Stomach (tissue), 9 donors: Measurements from ENCODE around the gene EBF3. TPM values are rescaled to one million over a fixed set of nuclear protein-coding genes. Genes with fewer than 3 reads are reported as not detected.

Experiments used
- DNase-seq, 2 donors: peaks; one replicate each; pipeline versions ENCODE4 v3.0.0 to v3.0.0-alpha.2; 2013 to 2019
- H3K27ac ChIP-seq, 5 donors: fragments of 200-600 bp in 4 of 5; sonication (generic) in 4 of 5; one replicate each; pipeline ENCODE4 v1.5.1; 2013 to 2019; ENCODE audit warnings: mild to moderate bottlenecking in 1 of 5, moderate library complexity in 1 of 5
- H3K27me3 ChIP-seq, 3 donors: fragments of 200-600 bp; sonication (generic); one replicate each; pipeline ENCODE4 v1.5.1; 2017 to 2019; ENCODE audit warnings: mixed run types in 1 of 3
- H3K36me3 ChIP-seq, 4 donors: fragments of 200-600 bp; sonication (generic); 1 replicate in 3 of 4; 2 replicates in 1 of 4; pipeline ENCODE4 v1.5.1; 2016 to 2019
- H3K4me1 ChIP-seq, 4 donors: fragments of 200-600 bp; sonication (generic); one replicate each; pipeline ENCODE4 v1.5.1; 2016 to 2019
- H3K4me3 ChIP-seq, 4 donors: fragments of 200-600 bp; sonication (generic) in 3 of 4; one replicate each; pipeline ENCODE4 v1.5.1; 2016 to 2019; ENCODE audit warnings: mild to moderate bottlenecking in 1 of 4
- H3K9me3 ChIP-seq, 4 donors: fragments of 200-600 bp; sonication (generic); one replicate each; pipeline ENCODE4 v1.5.1; 2016 to 2019
- EP300 ChIP-seq: sonication (generic); formaldehyde crosslinking; IDR thresholded peaks from one replicate; pipeline ENCODE4 v1.6.1; 2017; ENCODE audit warnings: antibody characterized with exemption
- POLR2A ChIP-seq, 4 donors: fragments of 450-650 bp; IDR thresholded peaks; one replicate each; pipeline ENCODE4 v1.6.1; 2016; ENCODE audit warnings: antibody characterized with exemption in 4 of 4, control low read depth in 2 of 4, mild to moderate bottlenecking in 1 of 4, moderate library complexity in 1 of 4
- POLR2AphosphoS5 ChIP-seq, 3 donors: sonication (generic); formaldehyde crosslinking; IDR thresholded peaks; one replicate each; pipeline ENCODE4 v1.6.1; 2016; ENCODE audit warnings: antibody characterized with exemption in 3 of 3
- WGBS, 5 donors: extraction: QIAGEN DNeasy Blood & Tissue Kit in 3 of 5; methylation state at CpG; one replicate each; pipeline versions ENCODE4 v1.1.5 to v1.1.7; 2013 to 2018; 5-methylcytosine and 5-hydroxymethylcytosine counted together
- intact Hi-C: fragments of 100-400 bp; cut with DNase I; formaldehyde crosslinking; loops from one replicate; pipeline ENCODE4 v1.15.1; 2023; ENCODE audit warnings: low total_unique reads
- polyA plus RNA-seq, 3 donors: library from polyadenylated mRNA; stranded (reverse); fragments of 200-250 nt; gene quantifications; one replicate each; pipeline ENCODE4 v1.2.3, GENCODE V29; 2013
- total RNA-seq, 5 donors: library from RNA; depleted of rRNA; stranded (reverse); fragments of >200 nt; gene quantifications; one replicate each; pipeline versions ENCODE4 v1.1.0 to v1.2.3, GENCODE V29; 2014 to 2016
- TF ChIP-seq, protein P1 (sequence below), 7 experiments: fragments of 450-650 bp in 4 of 7; fragments of 200-600 bp in 3 of 7; sonication (generic) in 3 of 7; IDR thresholded peaks; one replicate each; pipeline ENCODE4 v1.5.1; 2016 to 2019; ENCODE audit warnings: antibody characterized with exemption in 7 of 7, control low read depth in 2 of 7, mild to moderate bottlenecking in 1 of 7
- donor health status: healthy with polysubstance abuse.
- donor health status: Bipolar disorder and iron deficiency.
- donor health status: healthy.

Gene EBF3
- total and polyA plus RNA-seq, 8 donors = 0.19 to 7.3 (median 0.58) TPM; not detected in 3

GRCh38 chr10:130010653-130011052, 46.6 kb upstream of the EBF3 start:
- TF ChIP-seq EP300 = no peak
- TF ChIP-seq, protein P1, sequence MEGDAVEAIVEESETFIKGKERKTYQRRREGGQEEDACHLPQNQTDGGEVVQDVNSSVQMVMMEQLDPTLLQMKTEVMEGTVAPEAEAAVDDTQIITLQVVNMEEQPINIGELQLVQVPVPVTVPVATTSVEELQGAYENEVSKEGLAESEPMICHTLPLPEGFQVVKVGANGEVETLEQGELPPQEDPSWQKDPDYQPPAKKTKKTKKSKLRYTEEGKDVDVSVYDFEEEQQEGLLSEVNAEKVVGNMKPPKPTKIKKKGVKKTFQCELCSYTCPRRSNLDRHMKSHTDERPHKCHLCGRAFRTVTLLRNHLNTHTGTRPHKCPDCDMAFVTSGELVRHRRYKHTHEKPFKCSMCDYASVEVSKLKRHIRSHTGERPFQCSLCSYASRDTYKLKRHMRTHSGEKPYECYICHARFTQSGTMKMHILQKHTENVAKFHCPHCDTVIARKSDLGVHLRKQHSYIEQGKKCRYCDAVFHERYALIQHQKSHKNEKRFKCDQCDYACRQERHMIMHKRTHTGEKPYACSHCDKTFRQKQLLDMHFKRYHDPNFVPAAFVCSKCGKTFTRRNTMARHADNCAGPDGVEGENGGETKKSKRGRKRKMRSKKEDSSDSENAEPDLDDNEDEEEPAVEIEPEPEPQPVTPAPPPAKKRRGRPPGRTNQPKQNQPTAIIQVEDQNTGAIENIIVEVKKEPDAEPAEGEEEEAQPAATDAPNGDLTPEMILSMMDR (IDR thresholded peaks at IDR 0.05) = no peak
- TF ChIP-seq POLR2AphosphoS5 (IDR thresholded peaks at IDR 0.05) = no peak
- no peak for TF ChIP-seq POLR2A (IDR thresholded peaks at IDR 0.05)
- peaks cover 0 to 57% (median 6%) of the 10 kb centered on the region in 3 donors for H3K27me3 ChIP-seq
- no peaks in the 10 kb centered on the region for H3K36me3 ChIP-seq
- 76 to 85% (median 80%) methylated on average over 6 of the region's 6 CpGs for WGBS, 5 donors
- no peaks in the 10 kb centered on the region for H3K9me3 ChIP-seq
- H3K4me1 ChIP-seq = peaks cover 0 to 8% (median 0%) of the 10 kb centered on the region in 4 donors
- H3K4me3 ChIP-seq = no peak overlapping the region
- no peak overlapping the region for H3K27ac ChIP-seq
- intact Hi-C loops = no loop called here
- DNase-seq = no peak

GRCh38 chr10:130009228-130009627, 45.2 kb upstream of the EBF3 start:
- TF ChIP-seq, protein P1 (IDR thresholded peaks at IDR 0.05) = no peak
- Histone ChIP-seq H3K36me3 (no peaks in the 10 kb centered on the region), H3K9me3 (peaks cover 0 to 9% (median 0%) of the 10 kb centered on the region in 4 donors), H3K27me3 (peaks cover 0 to 43% (median 0%) of the 10 kb centered on the region in 3 donors), H3K4me3 (no peak overlapping the region), H3K27ac (no peak overlapping the region), H3K4me1 (peaks cover 0 to 8% (median 0%) of the 10 kb centered on the region in 4 donors)
- no peak for DNase-seq
- 87 to 90% (median 88%) methylated on average over 9 of the region's 9 CpGs for WGBS, 5 donors
- intact Hi-C loops = no loop called here

DNA sequence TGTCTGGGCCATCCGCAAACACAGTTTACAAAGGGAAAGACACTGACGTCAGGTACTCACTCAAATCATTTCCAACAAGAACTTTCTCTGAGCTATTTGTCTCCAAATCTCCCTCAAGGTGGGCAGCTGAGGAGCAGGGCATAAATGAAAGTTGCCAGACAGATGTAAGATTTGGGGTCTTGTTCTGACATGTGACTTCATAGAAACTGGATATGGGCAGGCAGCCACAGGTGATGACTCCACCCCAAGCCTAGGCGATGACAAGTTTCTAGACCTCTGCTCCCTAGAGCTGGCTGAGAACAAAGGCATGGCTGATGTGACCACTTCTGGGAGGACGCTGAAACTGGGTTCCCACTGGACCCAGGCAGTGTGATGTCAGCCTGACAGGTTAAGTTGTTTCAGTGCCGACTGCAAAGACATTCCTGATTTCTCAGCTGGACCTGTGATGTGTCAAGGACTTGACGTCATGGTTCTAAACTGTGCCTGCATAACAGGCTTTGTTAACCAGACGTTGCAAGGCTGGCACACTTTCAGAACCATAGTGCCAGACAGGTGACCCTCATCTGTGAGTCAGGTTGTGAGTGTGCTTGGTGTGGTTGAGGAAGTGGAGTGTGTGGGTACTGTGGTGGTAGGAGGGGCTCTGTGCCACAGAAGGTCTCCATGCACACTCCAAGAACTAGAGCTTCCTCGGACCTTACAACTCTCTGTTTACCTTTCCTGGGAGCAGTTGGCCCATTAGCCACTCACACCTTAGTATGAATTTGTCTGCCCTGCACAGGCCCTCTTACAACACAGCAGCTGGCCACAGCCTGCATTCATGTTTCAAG, 39.9 kb upstream of the EBF3 start:
- H3K36me3 ChIP-seq = no peaks in the 10 kb centered on the region
- H3K4me1 ChIP-seq = no peaks in the 10 kb centered on the region
- H3K27ac ChIP-seq = no peak overlapping the region
- intact Hi-C loops = no loop called here
- peaks cover 0 to 27% (median 0%) of the 10 kb centered on the region in 3 donors for H3K27me3 ChIP-seq
- no peak for DNase-seq
- WGBS, 5 donors = 75 to 80% (median 77%) methylated on average over 8 of the region's 8 CpGs
- TF ChIP-seq POLR2AphosphoS5 (IDR thresholded peaks at IDR 0.05) = no peak
- TF ChIP-seq POLR2A (IDR thresholded peaks at IDR 0.05) = no peak
- TF ChIP-seq EP300 = no peak
- TF ChIP-seq, protein P1 (IDR thresholded peaks at IDR 0.05) = no peak
- peaks cover 0 to 12% (median 6%) of the 10 kb centered on the region in 4 donors for H3K9me3 ChIP-seq
- no peak overlapping the region for H3K4me3 ChIP-seq

DNA sequence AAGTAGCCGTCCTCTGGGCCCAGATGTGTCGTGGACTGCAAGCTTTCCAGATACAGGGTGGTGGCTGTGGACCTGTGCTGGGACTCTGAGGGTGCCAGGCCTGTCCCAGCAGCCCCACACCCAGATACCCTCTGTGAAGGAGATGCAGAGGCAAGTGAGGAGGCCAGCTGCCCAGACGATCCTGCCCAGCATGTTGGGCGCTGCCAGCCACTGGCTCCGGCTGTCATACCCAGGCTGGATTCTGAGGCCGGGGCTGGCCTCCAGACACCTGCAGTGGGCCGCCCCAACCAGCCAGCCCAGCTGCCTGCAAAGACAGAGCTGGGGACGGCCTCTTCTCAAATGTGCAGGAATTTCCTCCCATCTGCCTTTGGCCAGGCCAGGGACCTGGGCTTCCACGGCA, 39.1 kb upstream of the EBF3 start:
- Histone ChIP-seq H3K4me1 (no peaks in the 10 kb centered on the region), H3K27ac (no peak overlapping the region), H3K9me3 (peaks cover 0 to 12% (median 6%) of the 10 kb centered on the region in 4 donors), H3K4me3 (no peak overlapping the region), H3K36me3 (no peaks in the 10 kb centered on the region), H3K27me3 (peaks cover 0 to 23% (median 0%) of the 10 kb centered on the region in 3 donors)
- intact Hi-C loops = no loop called here
- no peak for DNase-seq
- WGBS, 5 donors = 78 to 89% (median 84%) methylated on average over 7 to 9 of the region's 9 CpGs
- TF ChIP-seq, protein P1 (IDR thresholded peaks at IDR 0.05) = no peak
- TF ChIP-seq EP300 = no peak
- no peak for TF ChIP-seq POLR2A (IDR thresholded peaks at IDR 0.05)
- no peak for TF ChIP-seq POLR2AphosphoS5 (IDR thresholded peaks at IDR 0.05)
